GM12878 (cell line): Measurements from ENCODE around the gene FAM161B. TPM values are rescaled to one million over a fixed set of nuclear protein-coding genes. Genes with fewer than 3 reads are reported as not detected.

Source experiments
- BHLHE40 ChIP-seq, 2 experiments: fragments of 450-650 bp in 1 of 2; IDR thresholded peaks; 2 replicates each; pipeline ENCODE4 v1.6.1; 2011 to 2017; ENCODE audit warnings: low read depth in 2 of 2, borderline replicate concordance in 1 of 2, improper control_type of control experiment in 1 of 2, low read length in 1 of 2, mild to moderate bottlenecking in 1 of 2
- E2F8 ChIP-seq: fragments of 450-650 bp; IDR thresholded peaks from 2 replicates; pipeline ENCODE4 v1.6.1; 2018; ENCODE audit warnings: mild to moderate bottlenecking, low read depth, moderate library complexity; ENCODE audit not compliant: partially characterized antibody
- EP300 ChIP-seq, 2 experiments: fragments of 150-350 bp in 1 of 2; IDR thresholded peaks; 2 replicates each; pipeline ENCODE4 v1.6.1; 2011 to 2012; ENCODE audit warnings: low read depth in 2 of 2, low read length in 2 of 2, borderline replicate concordance in 1 of 2, improper control_type of control experiment in 1 of 2, inconsistent platforms in 1 of 2; ENCODE audit not compliant: control insufficient read depth in 1 of 2
- HDAC6 ChIP-seq: fragments of 200-600 bp; sonication (generic); IDR thresholded peaks from one replicate; pipeline ENCODE4 v1.8.0; 2017; ENCODE audit warnings: antibody characterized with exemption; ENCODE audit not compliant: unreplicated experiment
- NR2F1 ChIP-seq: fragments of 450-650 bp; conservative IDR thresholded peaks from 2 replicates; pipeline ENCODE4 v1.6.1; 2017; ENCODE audit warnings: mild to moderate bottlenecking
- POLR2AphosphoS2 ChIP-seq: IDR thresholded peaks from 2 replicates; pipeline ENCODE4 v1.6.1; 2011; ENCODE audit warnings: low read depth, mild to moderate bottlenecking, low read length, improper control_type of control experiment, moderate library complexity
- RAD21 ChIP-seq: IDR thresholded peaks from 2 replicates; pipeline ENCODE4 v1.6.1; 2011; ENCODE audit warnings: mild to moderate bottlenecking, low read depth, low read length, moderate library complexity; ENCODE audit not compliant: insufficient read depth
- RAD51 ChIP-seq: fragments of 450-650 bp; IDR thresholded peaks from 2 replicates; pipeline ENCODE4 v1.6.1; 2016; ENCODE audit warnings: moderate library complexity, mild to moderate bottlenecking, inconsistent platforms
- RCOR1 ChIP-seq: conservative IDR thresholded peaks from 2 replicates; pipeline ENCODE4 v1.6.1; 2012; ENCODE audit warnings: low read depth, low read length, improper control_type of control experiment
- RELA ChIP-seq: fragments of 450-650 bp; IDR thresholded peaks from 2 replicates; pipeline ENCODE4 v1.8.0; 2014; ENCODE audit warnings: borderline replicate concordance; ENCODE audit not compliant: partially characterized antibody
- SKIL ChIP-seq: fragments of 450-650 bp; IDR thresholded peaks from 2 replicates; pipeline ENCODE4 v1.6.1; 2017; ENCODE audit warnings: mild to moderate bottlenecking, low read depth, inconsistent platforms; ENCODE audit not compliant: poor library complexity, severe bottlenecking
- STAT3 ChIP-seq: IDR thresholded peaks from 2 replicates; pipeline ENCODE4 v1.6.1; 2011; ENCODE audit warnings: low read depth, low read length, improper control_type of control experiment
- USF1 ChIP-seq: IDR thresholded peaks from 2 replicates; pipeline ENCODE4 v1.6.1; 2011; ENCODE audit warnings: borderline replicate concordance, low read depth, mild to moderate bottlenecking, moderate library complexity, mixed read lengths, low read length; ENCODE audit not compliant: insufficient read depth; ENCODE audit errors: extremely low read length
- polyA plus RNA-seq, 11 experiments: library from polyadenylated mRNA; depleted of rRNA in 4 of 11; unstranded in 6 of 11; stranded (reverse) in 5 of 11; fragments of >200 nt; fragmentation: Nextera tagmentation in 4 of 11; fragmentation: Illumina TruSeq in 1 of 11; extraction: Ambion mirVana in 4 of 11; extraction: Trizol in 1 of 11; gene quantifications; 1 replicate in 1 of 11; 2 replicates in 10 of 11; pipeline versions ENCODE4 v1.2.1 to v1.2.3, GENCODE V29; 2011 to 2016; ENCODE audit warnings: inconsistent platforms in 2 of 11, missing spikeins in 2 of 11, low read depth in 1 of 11
- total RNA-seq, 4 experiments: library from RNA; depleted of rRNA in 3 of 4; stranded (reverse); fragments of >200 nt in 3 of 4; fragmentation: Illumina TruSeq in 1 of 4; extraction: Trizol in 1 of 4; gene quantifications; 2 replicates each; pipeline versions ENCODE4 v1.2.1 to v1.2.3, GENCODE V29; 2013 to 2021
- TF ChIP-seq, protein P1 (sequence below): fragments of 450-650 bp; IDR thresholded peaks from 2 replicates; pipeline ENCODE4 v1.6.1; 2016; ENCODE audit warnings: mild to moderate bottlenecking
- TF ChIP-seq, protein P2 (sequence below): fragments of 450-650 bp; IDR thresholded peaks from 2 replicates; pipeline ENCODE4 v1.6.1; 2014; ENCODE audit warnings: mild to moderate bottlenecking
- TF ChIP-seq, protein P3 (sequence below): fragments of 450-650 bp; IDR thresholded peaks from 2 replicates; pipeline ENCODE4 v1.6.1; 2017; ENCODE audit warnings: antibody characterized with exemption, mild to moderate bottlenecking, moderate library complexity

Gene FAM161B
- total and polyA plus RNA-seq, 10 of the 15 experiments (the other 5 are each of a cell fraction or from before 2014, with no cell fraction given): 0.33 to 1.2 (median 0.86) TPM

DNA sequence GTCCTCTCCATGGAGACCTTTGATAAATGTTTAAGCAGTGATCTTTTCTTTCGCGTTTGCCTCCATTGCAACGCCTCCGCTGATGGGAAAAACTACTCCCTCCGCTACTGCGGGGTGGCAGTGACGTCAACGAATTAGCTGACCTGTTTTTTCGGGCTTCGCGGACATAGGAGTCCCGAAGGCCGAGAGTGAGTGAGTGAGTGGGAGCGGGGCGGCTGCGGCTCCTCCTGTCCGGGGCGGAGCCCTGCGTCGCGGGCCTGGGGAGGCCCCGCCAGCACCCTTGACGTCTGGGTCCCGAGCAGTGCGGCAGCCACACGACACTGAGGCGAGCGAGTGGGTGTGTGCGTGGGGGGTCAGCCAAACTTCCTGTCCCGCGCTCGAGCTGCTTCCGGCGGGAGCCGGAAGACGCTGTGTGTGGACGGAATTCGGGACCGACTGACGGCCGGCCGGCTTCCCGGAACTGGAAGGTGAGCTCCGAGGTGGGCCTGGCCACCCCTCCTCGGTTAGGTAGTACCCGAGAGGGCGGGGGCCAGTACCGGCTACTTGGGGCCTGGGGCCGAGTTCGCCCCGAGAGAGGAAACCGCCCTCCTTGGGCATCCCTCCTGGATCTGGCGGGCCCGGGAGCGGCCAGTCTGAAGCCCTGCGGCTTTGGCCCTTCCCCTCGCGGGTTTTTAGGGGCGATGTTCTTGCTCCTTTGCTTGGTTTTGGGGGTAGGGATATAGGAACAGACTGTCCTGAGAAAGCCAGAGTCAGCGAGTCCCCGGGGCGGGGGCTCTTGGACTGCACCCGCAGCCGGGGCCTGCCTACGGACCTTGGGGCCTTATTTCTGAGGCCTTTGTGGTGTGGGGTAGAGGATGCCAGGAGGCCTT is 63.2 kb downstream of the FAM161B start, which contains the start of gene ZNF410 (continued):
- TF ChIP-seq, protein P1, sequence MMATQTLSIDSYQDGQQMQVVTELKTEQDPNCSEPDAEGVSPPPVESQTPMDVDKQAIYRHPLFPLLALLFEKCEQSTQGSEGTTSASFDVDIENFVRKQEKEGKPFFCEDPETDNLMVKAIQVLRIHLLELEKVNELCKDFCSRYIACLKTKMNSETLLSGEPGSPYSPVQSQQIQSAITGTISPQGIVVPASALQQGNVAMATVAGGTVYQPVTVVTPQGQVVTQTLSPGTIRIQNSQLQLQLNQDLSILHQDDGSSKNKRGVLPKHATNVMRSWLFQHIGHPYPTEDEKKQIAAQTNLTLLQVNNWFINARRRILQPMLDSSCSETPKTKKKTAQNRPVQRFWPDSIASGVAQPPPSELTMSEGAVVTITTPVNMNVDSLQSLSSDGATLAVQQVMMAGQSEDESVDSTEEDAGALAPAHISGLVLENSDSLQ: peak; percentile 70
- TF ChIP-seq BHLHE40 (IDR thresholded peaks at IDR 0.05; ENCODE audit: borderline replicate concordance in 1 of 2, low read depth in 2 of 2, low read length in 1 of 2): peak; percentile 88 to 96
- peak; percentile 59 for TF ChIP-seq SKIL
- TF ChIP-seq HDAC6: no peak
- peak; percentile 38 to 60; a peak in 2 of 4 replicates for TF ChIP-seq EP300 (IDR thresholded peaks at IDR 0.05; ENCODE audit: borderline replicate concordance in 1 of 2, control insufficient read depth in 1 of 2, low read depth in 2 of 2, low read length in 2 of 2)
- no peak for TF ChIP-seq RCOR1
- TF ChIP-seq E2F8: no peak
- no peak; the same call in 1 of the 2 replicates for TF ChIP-seq POLR2AphosphoS2
- TF ChIP-seq RAD51: no peak
- TF ChIP-seq, protein P2, sequence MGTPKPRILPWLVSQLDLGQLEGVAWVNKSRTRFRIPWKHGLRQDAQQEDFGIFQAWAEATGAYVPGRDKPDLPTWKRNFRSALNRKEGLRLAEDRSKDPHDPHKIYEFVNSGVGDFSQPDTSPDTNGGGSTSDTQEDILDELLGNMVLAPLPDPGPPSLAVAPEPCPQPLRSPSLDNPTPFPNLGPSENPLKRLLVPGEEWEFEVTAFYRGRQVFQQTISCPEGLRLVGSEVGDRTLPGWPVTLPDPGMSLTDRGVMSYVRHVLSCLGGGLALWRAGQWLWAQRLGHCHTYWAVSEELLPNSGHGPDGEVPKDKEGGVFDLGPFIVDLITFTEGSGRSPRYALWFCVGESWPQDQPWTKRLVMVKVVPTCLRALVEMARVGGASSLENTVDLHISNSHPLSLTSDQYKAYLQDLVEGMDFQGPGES: no peak
- TF ChIP-seq, protein P3, sequence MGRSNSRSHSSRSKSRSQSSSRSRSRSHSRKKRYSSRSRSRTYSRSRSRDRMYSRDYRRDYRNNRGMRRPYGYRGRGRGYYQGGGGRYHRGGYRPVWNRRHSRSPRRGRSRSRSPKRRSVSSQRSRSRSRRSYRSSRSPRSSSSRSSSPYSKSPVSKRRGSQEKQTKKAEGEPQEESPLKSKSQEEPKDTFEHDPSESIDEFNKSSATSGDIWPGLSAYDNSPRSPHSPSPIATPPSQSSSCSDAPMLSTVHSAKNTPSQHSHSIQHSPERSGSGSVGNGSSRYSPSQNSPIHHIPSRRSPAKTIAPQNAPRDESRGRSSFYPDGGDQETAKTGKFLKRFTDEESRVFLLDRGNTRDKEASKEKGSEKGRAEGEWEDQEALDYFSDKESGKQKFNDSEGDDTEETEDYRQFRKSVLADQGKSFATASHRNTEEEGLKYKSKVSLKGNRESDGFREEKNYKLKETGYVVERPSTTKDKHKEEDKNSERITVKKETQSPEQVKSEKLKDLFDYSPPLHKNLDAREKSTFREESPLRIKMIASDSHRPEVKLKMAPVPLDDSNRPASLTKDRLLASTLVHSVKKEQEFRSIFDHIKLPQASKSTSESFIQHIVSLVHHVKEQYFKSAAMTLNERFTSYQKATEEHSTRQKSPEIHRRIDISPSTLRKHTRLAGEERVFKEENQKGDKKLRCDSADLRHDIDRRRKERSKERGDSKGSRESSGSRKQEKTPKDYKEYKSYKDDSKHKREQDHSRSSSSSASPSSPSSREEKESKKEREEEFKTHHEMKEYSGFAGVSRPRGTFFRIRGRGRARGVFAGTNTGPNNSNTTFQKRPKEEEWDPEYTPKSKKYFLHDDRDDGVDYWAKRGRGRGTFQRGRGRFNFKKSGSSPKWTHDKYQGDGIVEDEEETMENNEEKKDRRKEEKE: no peak
- TF ChIP-seq RELA: peak; percentile 30
- TF ChIP-seq RAD21: no peak
- TF ChIP-seq USF1: no peak
- no peak for TF ChIP-seq STAT3
- TF ChIP-seq NR2F1: peak; percentile 59
